H1 (cell line): ENCODE results near the gene WDR31. TPM values are rescaled to one million over a fixed set of nuclear protein-coding genes. Genes with fewer than 3 reads are reported as not detected.

Experiments
- ATF3 ChIP-seq: IDR thresholded peaks from 2 replicates; pipeline ENCODE4 v1.6.1; 2011; ENCODE audit warnings: low read depth, mild to moderate bottlenecking, low read length; ENCODE audit not compliant: insufficient read depth
- TAF7 ChIP-seq: optimal IDR thresholded peaks from 2 replicates; pipeline ENCODE3; 2011; ENCODE audit warnings: low read depth, mild to moderate bottlenecking, inconsistent platforms, low read length, moderate library complexity, borderline replicate concordance
- polyA plus RNA-seq, 7 experiments: library from polyadenylated mRNA; depleted of rRNA in 3 of 7; stranded (reverse) in 5 of 7; unstranded in 2 of 7; fragments of >200 nt in 5 of 7; fragments of 200-250 nt in 2 of 7; gene quantifications; 1 replicate in 5 of 7; 2 replicates in 1 of 7; 4 replicates in 1 of 7; pipeline versions ENCODE4 v1.2.1 to v1.2.3, GENCODE V29; 2011 to 2013; ENCODE audit warnings: missing spikeins in 2 of 7, mixed read lengths in 2 of 7
- total RNA-seq: library from RNA; stranded (reverse); fragmentation: NEBNext Ultra II Directional; extraction: Animal tissue kit (Norgen Biotek cat#: 25700); gene quantifications from 2 replicates; pipeline ENCODE4 v1.2.1, GENCODE V29; 2021

WDR31 gene
- total and polyA plus RNA-seq, 2 of the 8 experiments (the other 6 are each of a cell fraction or from before 2014, with no cell fraction given), result 0.27 to 0.28 TPM

GRCh38 chr9:113360242-113360842, 20.3 kb upstream of the WDR31 start (continued):
- no peak for TF ChIP-seq TAF7
- TF ChIP-seq ATF3, result no peak
